ENCODE data around the gene KIRREL3. TPM values are rescaled to one million over a fixed set of nuclear protein-coding genes. Genes with fewer than 3 reads are reported as not detected.

Gene KIRREL3
- total RNA-seq, 1 experiment from 2014 or later: 2.2 TPM

DNA sequence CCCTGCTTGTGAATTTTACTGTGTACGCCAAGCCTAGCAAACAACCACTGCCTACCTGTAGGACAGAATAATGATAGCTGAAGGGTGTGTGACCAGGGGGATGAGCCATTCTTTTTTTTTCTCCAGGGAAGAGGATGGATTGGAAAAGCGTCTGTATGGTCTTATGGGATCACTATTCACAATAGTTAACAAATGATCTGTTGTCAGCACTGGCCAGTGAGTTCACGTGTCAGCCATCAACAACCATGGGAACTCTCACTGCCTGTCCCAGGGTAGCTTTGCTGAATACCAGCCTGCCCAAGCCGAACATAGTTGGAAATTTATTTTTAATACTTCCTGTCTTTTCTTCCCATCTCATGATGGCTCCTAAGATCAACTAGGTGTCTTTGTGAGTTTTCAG is 474.9 kb downstream of the KIRREL3 start:
- Histone ChIP-seq H3K4me3 (no peak overlapping the region), H3K4me1 (replicated peaks; ENCODE audit: insufficient read depth) (no peaks in the 10 kb centered on the region), H3K27me3 (ENCODE audit: insufficient read depth, low read depth) (peaks cover 96% of the 10 kb centered on the region), H3K27ac (no peak overlapping the region), H3K36me3 (ENCODE audit: low read depth) (no peaks in the 10 kb centered on the region), H3K79me2 (ENCODE audit: low read depth) (no peaks in the 10 kb centered on the region), H2AFZ (no peak overlapping the region), H3K9me2 (ENCODE audit: insufficient read depth) (no peaks in the 10 kb centered on the region), H3K4me2 (no peak overlapping the region), H3K9me3 (ENCODE audit: insufficient read depth, low read depth) (no peaks in the 10 kb centered on the region), H4K20me1 (ENCODE audit: insufficient read depth) (no peaks in the 10 kb centered on the region), H3F3A (ENCODE audit: insufficient read depth, low read depth) (no peaks in the 10 kb centered on the region)
- DNase-seq: no peak
- intact Hi-C loops (cut with micrococcal nuclease; ENCODE audit: unreplicated experiment): no loop called here
- ChIA-PET CTCF (no interaction called here), POLR2A (ENCODE audit: unreplicated experiment) (no interaction called here)
- TF ChIP-seq EZH2 (IDR thresholded peaks at IDR 0.05; ENCODE audit: low read depth) (no peak), CTCF (conservative IDR thresholded peaks at IDR 0.05) (no peak)
- BruUV-seq (replicated peaks): no TSS peak

- TF ChIP-seq CTCF (conservative IDR thresholded peaks at IDR 0.05): no peak
- no peak for TF ChIP-seq EZH2 (IDR thresholded peaks at IDR 0.05; ENCODE audit: low read depth)
- intact Hi-C loops (cut with micrococcal nuclease; ENCODE audit: unreplicated experiment): no loop called here
- no peaks in the 10 kb centered on the region for H3K4me1 ChIP-seq (replicated peaks; ENCODE audit: insufficient read depth)
- BruUV-seq (replicated peaks): no TSS peak
- no peak overlapping the region for H2AFZ ChIP-seq
- ChIA-PET POLR2A (ENCODE audit: unreplicated experiment) (no interaction called here), CTCF (no interaction called here)
- no peaks in the 10 kb centered on the region for H3K9me2 ChIP-seq (ENCODE audit: insufficient read depth)
- H3K4me2 ChIP-seq: no peak overlapping the region
- H3K36me3 ChIP-seq (ENCODE audit: low read depth): no peaks in the 10 kb centered on the region
- H3F3A ChIP-seq (ENCODE audit: insufficient read depth, low read depth): no peaks in the 10 kb centered on the region
- peaks cover 98% of the 10 kb centered on the region for H3K27me3 ChIP-seq (ENCODE audit: insufficient read depth, low read depth)
- H3K9me3 ChIP-seq (ENCODE audit: insufficient read depth, low read depth): no peaks in the 10 kb centered on the region
- no peaks in the 10 kb centered on the region for H4K20me1 ChIP-seq (ENCODE audit: insufficient read depth)
- H3K27ac ChIP-seq: no peak overlapping the region
- H3K79me2 ChIP-seq (ENCODE audit: low read depth): no peaks in the 10 kb centered on the region
- no peak overlapping the region for H3K4me3 ChIP-seq
- no peak for DNase-seq
These were observed 475.4 kb downstream of the KIRREL3 start for GRCh38 chr11:126525216-126525615.

DNA sequence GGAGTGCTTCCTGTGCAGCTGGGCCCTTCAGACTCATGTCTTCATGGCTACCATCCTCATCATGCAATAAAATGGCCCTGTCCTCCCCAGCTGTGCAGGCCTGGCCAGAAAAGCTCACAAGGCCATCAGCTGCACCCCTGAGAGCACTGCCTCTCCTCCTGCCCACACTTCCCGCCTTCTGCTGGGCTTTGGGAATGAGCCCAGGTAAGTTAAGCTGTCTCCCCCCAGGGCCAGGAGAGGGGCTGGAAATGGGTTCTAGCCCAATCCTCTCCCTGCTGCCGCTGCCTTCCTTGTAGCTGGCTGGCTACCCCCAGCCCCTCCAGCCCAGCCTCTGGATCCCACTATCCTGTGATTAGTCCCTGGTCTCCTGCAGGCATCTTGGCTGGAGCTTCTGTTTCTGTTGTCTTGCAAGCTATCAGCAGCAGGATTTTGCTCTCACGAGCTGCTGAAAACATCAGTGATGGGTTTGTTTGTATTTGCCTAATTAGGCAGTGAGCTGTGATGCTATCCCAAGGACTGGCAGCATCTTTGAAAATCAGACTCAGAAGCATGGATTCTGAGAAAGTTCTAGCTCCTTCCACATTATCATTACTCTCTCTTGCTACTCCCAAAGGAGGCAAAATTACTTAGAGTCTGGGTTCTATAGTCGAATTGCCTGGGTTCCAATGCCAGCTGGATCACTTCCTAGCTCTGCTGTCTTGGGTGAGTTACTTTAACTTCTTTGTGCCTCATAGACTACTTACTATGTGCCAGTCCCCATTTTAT is 476.9 kb downstream of the KIRREL3 start:
- Histone ChIP-seq H3K4me2 (no peak overlapping the region), H3K36me3 (ENCODE audit: low read depth) (no peaks in the 10 kb centered on the region), H3K4me3 (no peak overlapping the region), H4K20me1 (ENCODE audit: insufficient read depth) (no peaks in the 10 kb centered on the region), H3K9me2 (ENCODE audit: insufficient read depth) (no peaks in the 10 kb centered on the region), H3K79me2 (ENCODE audit: low read depth) (no peaks in the 10 kb centered on the region), H2AFZ (no peak overlapping the region), H3K27me3 (ENCODE audit: insufficient read depth, low read depth) (peaks cover 100% of the 10 kb centered on the region), H3F3A (ENCODE audit: insufficient read depth, low read depth) (no peaks in the 10 kb centered on the region), H3K4me1 (replicated peaks; ENCODE audit: insufficient read depth) (no peaks in the 10 kb centered on the region), H3K27ac (no peak overlapping the region), H3K9me3 (ENCODE audit: insufficient read depth, low read depth) (no peaks in the 10 kb centered on the region)
- no peak for TF ChIP-seq EZH2 (IDR thresholded peaks at IDR 0.05; ENCODE audit: low read depth)
- no peak for TF ChIP-seq CTCF (conservative IDR thresholded peaks at IDR 0.05)
- no TSS peak for BruUV-seq (replicated peaks)
- POLR2A ChIA-PET (ENCODE audit: unreplicated experiment): no interaction called here
- no peak for DNase-seq
- CTCF ChIA-PET: no interaction called here
- intact Hi-C loops (cut with micrococcal nuclease; ENCODE audit: unreplicated experiment): no loop called here
